ENCODE data around the gene C1orf174.
"Not testable (repeated sequence)": the region's sequence is repeated elsewhere in the genome, so short reads cannot be mapped to it uniquely, and the experiment has no call there.

Gene C1orf174

GRCh38 chr1:3925256-3925655 is 25.2 kb upstream of the C1orf174 start:
- no peak for DNase-seq

DNA sequence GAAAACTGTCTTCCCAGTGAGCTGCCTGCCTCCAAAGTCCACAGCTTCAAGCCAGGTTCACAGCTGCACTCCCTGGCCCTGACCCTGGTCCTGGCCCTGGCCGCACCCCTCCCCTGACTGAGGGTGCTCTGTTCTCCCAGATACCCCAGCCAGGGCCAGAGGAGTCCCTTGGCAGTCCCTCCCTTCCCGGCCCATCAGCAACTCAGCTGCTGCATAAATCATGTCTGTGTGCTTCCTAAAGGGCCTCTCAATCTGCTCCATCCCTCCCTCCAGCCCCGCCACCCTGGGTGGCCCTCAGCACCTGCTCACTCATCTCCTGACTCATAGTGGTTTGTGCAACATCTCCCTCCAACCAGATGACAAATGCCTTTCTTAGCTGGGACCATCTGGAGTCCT is 24.8 kb upstream of the C1orf174 start:
- DNase-seq, result no peak

DNA sequence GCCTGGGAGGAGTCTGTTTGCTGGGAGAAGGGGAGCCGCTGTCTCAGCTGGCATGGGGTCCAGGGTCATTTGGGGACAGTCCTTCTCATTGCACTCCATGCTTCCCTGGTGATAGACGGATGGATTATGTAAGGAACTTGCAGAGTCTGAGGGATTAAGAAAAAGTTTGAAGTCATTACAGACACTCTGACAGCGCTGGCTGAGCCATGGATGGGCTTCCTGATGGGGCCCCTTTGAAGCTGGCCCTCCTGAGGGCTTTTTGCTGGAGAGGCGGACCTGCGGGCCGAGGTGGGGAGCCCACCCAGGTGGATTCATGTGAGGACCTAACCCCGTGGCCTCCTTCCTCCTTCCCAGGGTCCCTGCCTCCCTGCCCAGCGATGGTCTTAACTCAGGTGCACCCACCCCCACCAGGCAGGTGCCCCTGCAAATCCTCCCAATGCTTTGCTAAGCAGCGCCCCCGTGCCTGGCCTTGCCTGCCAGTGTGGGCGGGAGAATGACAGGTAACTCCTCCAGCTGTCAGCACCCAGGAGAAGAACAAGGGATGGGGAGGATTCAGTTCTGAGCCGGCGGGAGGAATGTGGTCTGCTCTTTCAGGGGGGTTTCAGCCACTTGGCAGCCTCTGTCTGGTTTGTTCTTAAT is 24.2 kb upstream of the C1orf174 start:
- no peak for DNase-seq

DNA sequence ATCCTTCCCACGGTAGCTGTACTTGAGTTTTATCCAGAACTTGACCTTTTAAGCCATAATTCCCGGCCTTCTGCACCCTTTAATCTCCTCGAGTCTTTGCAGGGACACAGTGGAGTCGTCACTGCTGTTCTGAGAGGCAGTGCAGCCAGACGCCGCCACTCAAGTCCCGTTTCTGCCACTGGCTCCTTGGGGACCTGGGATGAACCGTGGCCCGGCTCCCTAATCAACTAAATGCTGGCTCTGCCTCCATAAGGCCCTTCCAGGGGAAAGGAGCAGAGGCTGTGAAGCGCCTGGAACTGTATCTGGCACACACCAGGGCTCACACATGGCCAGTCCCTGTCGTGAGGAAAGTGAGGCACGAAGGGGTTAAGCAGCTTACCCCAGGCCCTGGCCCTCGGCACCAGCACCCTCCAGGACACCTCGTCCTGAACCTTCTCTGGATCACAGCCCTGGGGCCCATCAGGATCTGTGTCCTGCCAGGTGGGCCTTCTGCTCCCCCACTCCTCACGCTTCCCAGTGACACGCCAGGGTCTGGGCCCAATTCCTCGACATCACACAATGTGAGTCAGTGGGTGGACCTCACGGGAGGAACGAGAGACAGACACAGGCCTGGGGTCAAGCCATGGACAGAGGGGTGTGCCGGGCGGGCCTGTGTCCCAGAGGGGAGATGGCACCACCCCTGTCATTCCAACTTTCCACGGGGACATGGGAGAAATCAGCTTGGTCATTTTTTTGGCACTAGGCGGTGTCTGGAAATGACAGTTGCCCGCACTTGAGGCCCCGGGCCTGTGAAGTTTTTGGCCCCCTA is 23.5 kb upstream of the C1orf174 start:
- DNase-seq, result no peak

DNA sequence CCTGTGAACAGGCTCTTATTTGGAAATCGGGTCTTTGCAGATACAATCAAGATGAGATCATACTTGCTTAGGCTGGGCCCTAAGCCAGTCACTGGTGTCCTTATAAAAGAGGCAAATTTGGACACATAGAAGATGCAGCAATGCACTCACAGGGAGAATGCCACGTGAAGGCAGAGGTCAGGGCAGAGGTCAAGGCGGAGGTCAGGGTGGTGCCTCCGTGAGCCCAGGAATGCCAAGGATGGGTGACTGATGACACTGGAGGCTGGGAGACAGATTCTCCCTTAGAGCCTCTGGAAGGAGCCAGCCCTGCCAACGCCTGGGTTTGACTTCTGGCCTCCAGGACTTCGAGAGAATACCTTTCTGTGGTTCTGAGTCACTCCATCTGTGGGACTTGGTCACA is 22.8 kb upstream of the C1orf174 start:
- DNase-seq, result no peak

GRCh38 chr1:3922201-3922725 is 22.2 kb upstream of the C1orf174 start:
- no peak for DNase-seq

DNA sequence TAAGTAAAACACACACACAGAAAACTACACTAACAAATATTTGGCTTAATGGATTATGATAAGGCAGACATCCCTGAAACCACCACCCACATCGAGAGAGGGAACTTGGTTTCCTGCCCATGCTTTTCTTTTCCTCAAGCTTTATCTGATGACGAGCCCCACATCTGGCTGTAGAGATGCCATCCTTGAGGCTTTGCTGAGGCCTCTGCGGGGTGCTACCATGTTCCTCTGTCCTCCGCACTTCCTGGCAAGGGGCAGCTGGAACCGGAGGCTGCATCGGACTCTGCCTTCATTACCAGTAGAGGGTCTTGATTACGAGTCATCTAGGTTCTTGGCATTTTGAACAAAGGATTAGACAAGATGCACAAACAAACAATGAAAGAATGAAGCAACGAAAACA is 21.7 kb upstream of the C1orf174 start:
- DNase-seq, result no peak

- no peak for DNase-seq
Measured at GRCh38 chr1:3919706-3920105, 19.6 kb upstream of the C1orf174 start.

DNA sequence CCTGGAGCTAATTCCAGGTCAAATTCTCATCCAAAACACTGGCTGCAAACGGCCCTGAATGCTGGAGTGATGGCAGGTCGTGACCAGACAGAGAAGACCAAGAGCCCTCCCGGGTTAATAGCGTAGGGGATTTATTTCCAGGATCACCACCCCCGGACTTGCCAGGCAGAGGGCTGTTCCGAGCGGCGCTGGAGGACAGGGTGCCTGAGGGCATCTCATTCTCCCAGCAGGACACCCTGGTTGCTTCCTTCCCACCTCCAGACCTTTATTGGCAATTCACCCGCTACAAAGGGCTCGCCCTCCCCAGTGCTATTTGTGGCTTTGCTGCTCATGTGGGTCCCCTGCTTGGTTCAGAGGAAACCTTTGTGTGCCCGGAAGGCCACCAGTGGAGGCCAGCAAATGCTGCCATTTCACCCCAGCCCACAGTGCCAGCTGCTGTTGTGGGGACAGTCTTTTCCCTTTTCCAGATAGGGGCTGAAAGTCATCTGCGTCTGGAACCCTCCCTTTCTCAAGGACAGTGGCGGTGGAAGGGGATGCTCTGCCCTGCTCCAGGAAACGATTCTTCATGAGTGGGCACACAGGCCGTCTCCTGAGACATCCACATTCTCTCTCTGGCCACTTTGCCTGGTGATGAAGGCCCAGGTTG is 19.0 kb upstream of the C1orf174 start:
- no peak for DNase-seq

DNA sequence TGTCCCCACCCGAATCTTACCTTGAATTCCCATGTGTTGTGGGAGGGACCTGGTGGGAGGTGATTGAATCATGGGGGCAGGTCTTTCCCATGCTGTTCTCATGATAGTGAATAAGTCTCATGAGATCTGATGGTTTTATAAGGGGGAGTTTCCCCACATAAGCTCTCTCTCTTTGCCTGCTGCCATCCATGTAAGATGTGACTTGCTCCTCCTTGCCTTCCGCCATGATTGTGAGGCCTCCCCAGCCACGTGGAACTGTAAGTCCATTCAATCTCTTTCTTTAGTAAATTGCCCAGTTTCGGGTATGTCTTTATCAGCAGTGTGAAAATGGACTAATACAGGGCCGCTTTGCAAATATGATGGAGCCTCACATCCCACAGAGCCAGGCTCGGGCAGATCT is 18.3 kb upstream of the C1orf174 start:
- not testable (repeated sequence) for DNase-seq

- DNase-seq, result peak; percentile 9
Measured at GRCh38 chr1:3917761-3918160, 17.7 kb upstream of the C1orf174 start.

DNA sequence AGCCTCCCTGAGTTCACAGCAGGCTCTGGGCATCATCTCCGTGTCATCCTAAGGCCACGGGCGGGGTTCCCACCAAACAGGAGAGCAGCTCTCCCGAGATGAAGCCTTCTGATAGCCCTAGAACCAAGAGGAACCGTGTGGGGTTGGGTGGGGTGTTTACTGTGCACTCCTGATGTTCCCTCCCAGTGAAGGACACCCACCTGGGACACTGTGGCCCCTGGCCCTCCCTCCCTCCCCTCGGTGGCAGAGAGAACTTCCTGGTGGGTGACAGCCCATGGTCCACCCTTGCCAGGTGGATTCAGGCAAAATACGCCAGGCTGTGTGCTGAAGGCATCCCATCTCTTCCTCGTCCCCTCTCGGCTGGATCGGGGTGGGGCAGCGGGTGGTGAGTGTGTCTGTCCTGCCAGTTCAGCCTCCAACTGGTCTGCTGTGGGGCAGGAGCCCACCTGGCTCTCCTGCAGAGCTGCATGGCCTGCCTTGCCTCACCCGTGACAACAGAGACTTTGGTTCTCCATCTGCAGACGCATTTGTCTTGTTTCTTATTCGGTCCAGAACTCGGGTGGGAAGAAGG is 15.6 kb upstream of the C1orf174 start:
- DNase-seq, result no peak

DNA sequence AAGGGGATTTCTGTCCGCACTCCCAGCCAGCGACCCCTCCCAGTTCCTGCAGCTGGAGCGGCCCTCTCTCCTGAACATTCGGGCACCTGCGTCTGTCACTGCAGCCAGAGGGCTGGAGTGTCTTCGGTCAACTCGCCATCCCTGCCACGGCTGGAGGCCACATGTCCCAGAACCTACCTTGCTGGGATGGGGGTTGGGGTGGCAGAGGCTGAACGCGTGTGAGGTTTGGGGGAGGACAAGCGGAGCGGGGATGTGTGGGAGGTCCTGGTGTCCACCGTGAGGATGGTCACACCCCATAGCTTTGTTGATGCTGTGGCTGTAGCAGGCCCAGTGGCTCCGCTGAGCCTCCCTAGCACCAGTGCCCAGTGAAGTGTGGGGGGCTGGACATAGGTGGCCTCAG is 14.8 kb upstream of the C1orf174 start:
- no peak for DNase-seq

DNA sequence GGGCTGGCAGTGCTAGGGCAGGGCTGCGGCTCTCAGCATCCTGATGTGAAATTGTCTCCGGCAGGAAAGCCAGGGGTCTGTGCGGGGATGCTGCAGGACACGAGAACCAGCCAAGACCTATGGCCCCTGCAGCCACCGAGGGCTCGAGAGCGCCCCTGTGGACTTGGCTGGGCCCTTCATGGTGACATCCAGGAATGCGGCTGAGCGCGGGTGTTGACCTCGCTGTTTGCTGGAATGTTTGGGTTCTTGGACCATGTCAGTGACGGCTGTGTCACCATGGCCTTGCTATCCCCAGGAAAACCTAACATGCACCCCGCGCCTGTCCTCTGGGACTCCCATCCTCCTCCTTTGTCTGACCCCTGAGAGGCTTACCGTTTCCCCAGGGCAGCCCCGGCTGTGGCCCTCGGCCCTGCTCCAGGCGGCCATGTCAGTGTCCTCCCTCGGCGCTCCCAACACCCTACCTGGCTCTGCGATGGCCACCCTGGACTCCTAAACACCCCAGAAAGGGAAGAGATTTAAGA is 14.3 kb upstream of the C1orf174 start:
- DNase-seq, result no peak

- DNase-seq, result no peak
Measured at GRCh38 chr1:3912809-3913685, 13.0 kb upstream of the C1orf174 start.

- DNase-seq, result no peak
Measured at GRCh38 chr1:3911981-3912808, 12.1 kb upstream of the C1orf174 start.

DNA sequence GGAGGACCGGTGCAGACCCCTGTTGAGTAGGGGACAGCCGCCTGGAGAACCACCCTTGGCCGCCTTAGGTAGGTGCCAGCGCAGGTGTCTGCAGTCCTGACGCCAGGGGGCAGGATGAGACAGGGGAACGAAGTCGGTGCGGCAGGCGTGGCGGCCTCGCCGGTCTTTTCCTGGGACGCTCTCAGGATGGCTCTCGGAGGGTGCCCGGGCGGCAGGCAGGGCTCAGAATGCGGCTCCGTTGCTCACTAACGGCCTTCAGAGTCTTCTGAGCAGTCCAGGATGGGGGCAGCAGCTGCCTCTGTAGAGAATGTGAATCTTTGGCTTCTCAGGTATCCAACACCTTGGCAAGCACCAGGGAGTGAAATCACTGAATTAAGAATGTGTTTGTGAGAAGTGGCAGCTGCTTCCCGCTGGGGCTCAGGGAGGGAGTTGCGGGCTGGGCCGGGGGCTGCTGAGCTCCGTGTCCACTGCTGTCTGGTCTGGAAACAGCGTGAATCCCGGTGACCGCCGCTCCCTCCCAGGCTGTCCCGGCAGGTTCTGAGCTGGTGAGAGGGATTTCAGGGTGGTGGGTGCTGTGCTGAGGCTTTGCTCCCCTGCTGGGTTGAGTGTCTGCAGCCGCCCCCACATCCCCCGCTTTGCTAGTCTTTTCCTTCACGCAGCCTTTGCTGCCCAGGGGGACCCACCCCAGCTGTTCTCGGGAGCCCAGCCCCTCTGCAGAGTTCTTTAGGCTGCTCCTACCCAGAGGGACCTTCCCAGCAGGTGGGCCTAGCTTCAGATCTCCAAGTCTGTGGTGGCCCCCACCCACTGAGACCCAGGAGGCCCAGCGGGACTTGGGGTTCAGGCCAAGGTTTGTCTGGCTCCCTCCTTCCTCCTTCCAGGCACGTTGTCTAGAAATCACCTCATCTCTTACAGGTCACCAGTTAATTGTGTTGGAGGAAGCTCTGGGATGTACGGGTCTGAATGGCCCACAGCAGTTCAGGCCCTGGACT is 11.1 kb upstream of the C1orf174 start:
- no peak for DNase-seq

GRCh38 chr1:3910049-3910731 is 10.1 kb upstream of the C1orf174 start:
- DNase-seq, result no peak

- DNase-seq, result no peak
Measured at GRCh38 chr1:3909615-3910014, 9.5 kb upstream of the C1orf174 start.

Measured in HCEC 1CT (cell line).